Measurements from ENCODE around the gene ADIRF. TPM values are rescaled to one million over a fixed set of nuclear protein-coding genes. Genes with fewer than 3 reads are reported as not detected.
"Not testable (repeated sequence)": the region's sequence is repeated elsewhere in the genome, so short reads cannot be mapped to it uniquely, and the experiment has no call there.

Gene ADIRF
- total RNA-seq, 1 donor from 2014 or later, result not detected

- no peak overlapping the region for H3K27ac Mint-ChIP-seq (ENCODE audit: unreplicated experiment)
- no peaks in the 10 kb centered on the region for H3K9me3 Mint-ChIP-seq
- TF ChIP-seq CTCF (conservative IDR thresholded peaks at IDR 0.05), result no peak
- no peaks in the 10 kb centered on the region for H3K27me3 Mint-ChIP-seq (ENCODE audit: low read depth)
- no peak for DNase-seq (ENCODE audit: low read depth, low spot score)
- no peaks in the 10 kb centered on the region for H3K36me3 Mint-ChIP-seq (ENCODE audit: low read depth)
- no peak overlapping the region for H3K4me3 Mint-ChIP-seq
- H3K4me1 Mint-ChIP-seq, result no peaks in the 10 kb centered on the region
These were observed 24.2 kb downstream of the ADIRF start for GRCh38 chr10:86992456-86992855.

- H3K4me3 Mint-ChIP-seq, result no peak overlapping the region
- H3K27me3 Mint-ChIP-seq (ENCODE audit: low read depth), result no peaks in the 10 kb centered on the region
- no peaks in the 10 kb centered on the region for H3K4me1 Mint-ChIP-seq
- no peak for TF ChIP-seq CTCF (conservative IDR thresholded peaks at IDR 0.05)
- H3K36me3 Mint-ChIP-seq (ENCODE audit: low read depth), result no peaks in the 10 kb centered on the region
- no peaks in the 10 kb centered on the region for H3K9me3 Mint-ChIP-seq
- H3K27ac Mint-ChIP-seq (ENCODE audit: unreplicated experiment), result no peak overlapping the region
- no peak for DNase-seq (ENCODE audit: low read depth, low spot score)
These were observed 24.6 kb downstream of the ADIRF start for GRCh38 chr10:86992929-86993328.

- not testable (repeated sequence) for DNase-seq (ENCODE audit: low read depth, low spot score); H3K27me3 Mint-ChIP-seq (ENCODE audit: low read depth); H3K9me3 Mint-ChIP-seq; H3K4me3 Mint-ChIP-seq; H3K27ac Mint-ChIP-seq (ENCODE audit: unreplicated experiment); H3K36me3 Mint-ChIP-seq (ENCODE audit: low read depth)
- H3K4me1 Mint-ChIP-seq, result peaks cover 18% of the 10 kb centered on the region
These were observed 31.6 kb downstream of the ADIRF start for GRCh38 chr10:86999802-87000403.

GRCh38 chr10:87000491-87000890, 32.2 kb downstream of the ADIRF start:
- Mint-ChIP-seq H3K27me3 (ENCODE audit: low read depth) (no peaks in the 10 kb centered on the region), H3K36me3 (ENCODE audit: low read depth) (no peaks in the 10 kb centered on the region), H3K4me1 (peaks cover 18% of the 10 kb centered on the region), H3K4me3 (no peak overlapping the region), H3K27ac (ENCODE audit: unreplicated experiment) (no peak overlapping the region), H3K9me3 (no peaks in the 10 kb centered on the region)
- DNase-seq (ENCODE audit: low read depth, low spot score), result no peak
- TF ChIP-seq CTCF (conservative IDR thresholded peaks at IDR 0.05), result no peak

GRCh38 chr10:87007124-87007523, 38.8 kb downstream of the ADIRF start:
- H3K9me3 Mint-ChIP-seq; DNase-seq (ENCODE audit: low read depth, low spot score); H3K36me3 Mint-ChIP-seq (ENCODE audit: low read depth); H3K4me1 Mint-ChIP-seq; H3K4me3 Mint-ChIP-seq; H3K27ac Mint-ChIP-seq (ENCODE audit: unreplicated experiment); H3K27me3 Mint-ChIP-seq (ENCODE audit: low read depth): not testable (repeated sequence)

- not testable (repeated sequence) for H3K4me1 Mint-ChIP-seq; H3K4me3 Mint-ChIP-seq; H3K9me3 Mint-ChIP-seq; H3K27me3 Mint-ChIP-seq (ENCODE audit: low read depth); DNase-seq (ENCODE audit: low read depth, low spot score); H3K27ac Mint-ChIP-seq (ENCODE audit: unreplicated experiment); H3K36me3 Mint-ChIP-seq (ENCODE audit: low read depth)
These were observed 39.4 kb downstream of the ADIRF start for GRCh38 chr10:87007674-87008073.

- H3K27me3 Mint-ChIP-seq (ENCODE audit: low read depth); H3K36me3 Mint-ChIP-seq (ENCODE audit: low read depth); H3K9me3 Mint-ChIP-seq; DNase-seq (ENCODE audit: low read depth, low spot score); H3K27ac Mint-ChIP-seq (ENCODE audit: unreplicated experiment); H3K4me1 Mint-ChIP-seq; H3K4me3 Mint-ChIP-seq: not testable (repeated sequence)
These were observed 40.0 kb downstream of the ADIRF start for GRCh38 chr10:87008303-87008702.

- H3K4me3 Mint-ChIP-seq; H3K4me1 Mint-ChIP-seq; DNase-seq (ENCODE audit: low read depth, low spot score); H3K36me3 Mint-ChIP-seq (ENCODE audit: low read depth); H3K27ac Mint-ChIP-seq (ENCODE audit: unreplicated experiment); H3K27me3 Mint-ChIP-seq (ENCODE audit: low read depth); H3K9me3 Mint-ChIP-seq: not testable (repeated sequence)
These were observed 40.9 kb downstream of the ADIRF start for GRCh38 chr10:87009134-87009696.

- not testable (repeated sequence) for H3K27me3 Mint-ChIP-seq (ENCODE audit: low read depth); H3K36me3 Mint-ChIP-seq (ENCODE audit: low read depth); DNase-seq (ENCODE audit: low read depth, low spot score); H3K27ac Mint-ChIP-seq (ENCODE audit: unreplicated experiment); H3K9me3 Mint-ChIP-seq; H3K4me1 Mint-ChIP-seq; H3K4me3 Mint-ChIP-seq
These were observed 45.2 kb downstream of the ADIRF start for GRCh38 chr10:87013528-87013927.

- H3K36me3 Mint-ChIP-seq (ENCODE audit: low read depth); DNase-seq (ENCODE audit: low read depth, low spot score); H3K9me3 Mint-ChIP-seq; H3K4me1 Mint-ChIP-seq; H3K27ac Mint-ChIP-seq (ENCODE audit: unreplicated experiment); H3K27me3 Mint-ChIP-seq (ENCODE audit: low read depth); H3K4me3 Mint-ChIP-seq: not testable (repeated sequence)
These were observed 46.9 kb downstream of the ADIRF start for GRCh38 chr10:87014986-87015716.

GRCh38 chr10:87018127-87018526, 49.8 kb downstream of the ADIRF start:
- not testable (repeated sequence) for H3K9me3 Mint-ChIP-seq; H3K27ac Mint-ChIP-seq (ENCODE audit: unreplicated experiment); H3K4me1 Mint-ChIP-seq; DNase-seq (ENCODE audit: low read depth, low spot score); H3K36me3 Mint-ChIP-seq (ENCODE audit: low read depth); H3K27me3 Mint-ChIP-seq (ENCODE audit: low read depth); H3K4me3 Mint-ChIP-seq
